IMR-90 (cell line): Measurements from ENCODE around the gene PRSS22. TPM values are rescaled to one million over a fixed set of nuclear protein-coding genes. Genes with fewer than 3 reads are reported as not detected.
A peak's percentile ranks its signal among the peaks of the same experiment; 100 is the strongest.

Experiments used
- ATAC-seq: fragments of 200-7000 bp; cut with Tn5 transposase; 2 replicates; pipeline ENCODE4 v1.9.1; 2020; ENCODE audit warnings: low read depth, mild to moderate bottlenecking, moderate library complexity
- BruUV-seq: library from RNA; stranded (reverse); fragments of 400-500 nt; replicated peaks from 2 replicates; lab custom pipeline; 2021; lab: Mats Ljungman, UMichigan
- CTCF ChIA-PET: fragments of 300-600 bp; formaldehyde crosslinking; extraction: SDS; loops from one replicate; lab custom pipeline; 2021; ENCODE audit warnings: antibody characterized with exemption; lab: Yijun Ruan, JAX
- POLR2A ChIA-PET: fragments of 300-600 bp; sonication (Branson Sonifier 250); formaldehyde crosslinking; loops from one replicate; lab custom pipeline; 2022; ENCODE audit warnings: antibody characterized with exemption; ENCODE audit not compliant: unreplicated experiment; lab: Charles Lee
- DNase-seq: peaks from one replicate; pipeline ENCODE4 v3.0.0; 2013
- H2AFZ ChIP-seq: replicated peaks from 2 replicates; pipeline ENCODE3; 2013; ENCODE audit warnings: low read length, mild to moderate bottlenecking; ENCODE audit not compliant: poor library complexity
- H2AK5ac ChIP-seq: 2 replicates; pipeline ENCODE4 v1.6.1; 2013; ENCODE audit warnings: low read depth, low read length, inconsistent platforms
- H2AK9ac ChIP-seq: replicated peaks from 2 replicates; pipeline ENCODE3; 2013; ENCODE audit warnings: mild to moderate bottlenecking, low read depth, low read length, moderate library complexity; ENCODE audit not compliant: poor library complexity
- H2BK120ac ChIP-seq: 2 replicates; pipeline ENCODE4 v1.6.1; 2013; ENCODE audit warnings: low read depth, low read length, inconsistent platforms
- H2BK15ac ChIP-seq: 3 replicates; pipeline ENCODE4 v1.6.1; 2013; ENCODE audit warnings: low read depth, low read length, inconsistent platforms
- H2BK20ac ChIP-seq: 2 replicates; pipeline ENCODE4 v1.6.1; 2013; ENCODE audit warnings: low read depth, mild to moderate bottlenecking, inconsistent platforms, low read length, moderate library complexity
- H2BK5ac ChIP-seq: 2 replicates; pipeline ENCODE4 v1.6.1; 2013; ENCODE audit warnings: mild to moderate bottlenecking, low read depth, low read length, inconsistent platforms; ENCODE audit not compliant: poor library complexity, severe bottlenecking
- H3K14ac ChIP-seq: replicated peaks from 2 replicates; pipeline ENCODE4 v1.6.1; 2013; ENCODE audit warnings: low read depth, low read length, inconsistent platforms
- H3K18ac ChIP-seq: 2 replicates; pipeline ENCODE4 v1.6.1; 2013; ENCODE audit warnings: low read depth, low read length, control low read depth
- H3K23ac ChIP-seq: 2 replicates; pipeline ENCODE4 v1.6.1; 2013; ENCODE audit warnings: low read depth, low read length, inconsistent platforms
- H3K27ac ChIP-seq: 2 replicates; pipeline ENCODE4 v1.5.1; 2013; ENCODE audit warnings: mild to moderate bottlenecking, control low read depth, low read length; ENCODE audit not compliant: insufficient read depth
- H3K27me3 ChIP-seq: 2 replicates; pipeline ENCODE4 v1.6.1; 2013; ENCODE audit warnings: low read length; ENCODE audit not compliant: control insufficient read depth, insufficient read depth
- H3K36me3 ChIP-seq: 2 replicates; pipeline ENCODE4 v1.6.1; 2013; ENCODE audit warnings: low read length, mixed read lengths; ENCODE audit not compliant: control insufficient read depth, insufficient read depth
- H3K4ac ChIP-seq: 2 replicates; pipeline ENCODE4 v1.6.1; 2013; ENCODE audit warnings: low read depth, low read length, inconsistent platforms
- H3K4me1 ChIP-seq: 2 replicates; pipeline ENCODE4 v1.6.1; 2013; ENCODE audit warnings: low read length, mixed read lengths; ENCODE audit not compliant: control insufficient read depth, insufficient read depth
- H3K4me2 ChIP-seq: 2 replicates; pipeline ENCODE4 v1.6.1; 2013; ENCODE audit warnings: low read depth, mild to moderate bottlenecking, control low read depth, low read length, moderate library complexity
- H3K4me3 ChIP-seq: 2 replicates; pipeline ENCODE4 v1.5.1; 2013; ENCODE audit warnings: low read depth, mild to moderate bottlenecking, control low read depth, low read length, moderate library complexity; ENCODE audit not compliant: insufficient read depth
- H3K56ac ChIP-seq: 2 replicates; pipeline ENCODE4 v1.6.1; 2013; ENCODE audit warnings: low read length, inconsistent platforms; ENCODE audit not compliant: insufficient read depth; ENCODE audit errors: extremely low read depth
- H3K79me1 ChIP-seq, 2 experiments: 2 replicates each; pipeline ENCODE4 v1.6.1; 2013; ENCODE audit warnings: low read length in 2 of 2, inconsistent platforms in 1 of 2, low read depth in 1 of 2
- H3K9ac ChIP-seq: 2 replicates; pipeline ENCODE4 v1.6.1; 2013; ENCODE audit warnings: low read depth, low read length, control low read depth
- H3K9me1 ChIP-seq: 2 replicates; pipeline ENCODE4 v1.6.1; 2013; ENCODE audit warnings: low read length, inconsistent platforms; ENCODE audit not compliant: insufficient read depth
- H3K9me3 ChIP-seq: 2 replicates; pipeline ENCODE4 v1.6.1; 2013; ENCODE audit warnings: low read length; ENCODE audit not compliant: control insufficient read depth, insufficient read depth
- H4K20me1 ChIP-seq: 2 replicates; pipeline ENCODE4 v1.6.1; 2013; ENCODE audit warnings: low read length, inconsistent platforms; ENCODE audit not compliant: insufficient read depth
- H4K5ac ChIP-seq: 2 replicates; pipeline ENCODE4 v1.6.1; 2013; ENCODE audit warnings: mild to moderate bottlenecking, low read depth, low read length, control low read depth
- H4K8ac ChIP-seq, 2 experiments: 2 replicates each; pipeline ENCODE4 v1.6.1; 2013; ENCODE audit warnings: low read depth in 2 of 2, low read length in 2 of 2, control low read depth in 1 of 2, inconsistent platforms in 1 of 2
- H4K91ac ChIP-seq: 2 replicates; pipeline ENCODE4 v1.6.1; 2013; ENCODE audit warnings: low read depth, low read length, inconsistent platforms; ENCODE audit not compliant: insufficient read depth
- BHLHE40 ChIP-seq: fragments of 150-350 bp; IDR thresholded peaks from 2 replicates; pipeline ENCODE4 v1.6.1; 2016; ENCODE audit warnings: mild to moderate bottlenecking, low read depth, low read length
- CEBPB ChIP-seq: IDR thresholded peaks from 2 replicates; pipeline ENCODE4 v1.6.1; 2012; ENCODE audit warnings: low read depth, low read length, improper control_type of control experiment
- MAZ ChIP-seq: IDR thresholded peaks from 2 replicates; pipeline ENCODE4 v1.6.1; 2012; ENCODE audit warnings: low read depth, mild to moderate bottlenecking, low read length, improper control_type of control experiment, moderate library complexity, borderline replicate concordance
- MXI1 ChIP-seq: IDR thresholded peaks from 2 replicates; pipeline ENCODE4 v1.6.1; 2012; ENCODE audit warnings: low read depth, mild to moderate bottlenecking, low read length, moderate library complexity, borderline replicate concordance
- NFE2L2 ChIP-seq: fragments of 150-350 bp; IDR thresholded peaks from 2 replicates; pipeline ENCODE4 v1.6.1; 2016; ENCODE audit warnings: low read depth, mild to moderate bottlenecking, low read length
- POLR2A ChIP-seq: IDR thresholded peaks from 2 replicates; pipeline ENCODE4 v1.6.1; 2012; ENCODE audit warnings: mild to moderate bottlenecking, low read depth, low read length
- RAD21 ChIP-seq: IDR thresholded peaks from 2 replicates; pipeline ENCODE4 v1.6.1; 2012; ENCODE audit warnings: low read length, improper control_type of control experiment
- RCOR1 ChIP-seq: IDR thresholded peaks from 2 replicates; pipeline ENCODE4 v1.6.1; 2012; ENCODE audit warnings: mild to moderate bottlenecking, low read length, improper control_type of control experiment; ENCODE audit not compliant: insufficient replicate concordance
- SMC3 ChIP-seq: fragments of 150-350 bp; IDR thresholded peaks from 2 replicates; pipeline ENCODE4 v1.6.1; 2016; ENCODE audit warnings: low read depth, mild to moderate bottlenecking, antibody characterized with exemption, low read length, moderate library complexity
- WGBS, 2 experiments: methylation state at CpG; one replicate each; pipeline versions ENCODE4 v1.1.5 to v1.1.7; 2013; ENCODE audit warnings: missing lambda C conversion rate in 2 of 2; ENCODE audit not compliant: insufficient read length in 1 of 2; ENCODE audit errors: extremely low coverage in 2 of 2; 5-methylcytosine and 5-hydroxymethylcytosine counted together
- dilution Hi-C: fragments of 300-500 bp; cut with HindIII; formaldehyde crosslinking; loops from one replicate; pipeline ENCODE4 v1.14.3; 2018; ENCODE audit warnings: low sequenced_read_pairs; ENCODE audit not compliant: unreplicated experiment
- in situ Hi-C: fragments of 300-500 bp; cut with MboI; formaldehyde crosslinking; loops from 3 replicates; pipeline ENCODE4 v1.14.3; 2019; ENCODE audit warnings: low sequenced_read_pairs, inconsistent platforms, mixed read lengths
- intact Hi-C: fragments of 100-400 bp; cut with micrococcal nuclease; formaldehyde crosslinking; loops from 2 replicates; pipeline ENCODE4 v1.10.0; 2022
- polyA plus RNA-seq, 3 experiments: library from polyadenylated mRNA; depleted of rRNA; stranded (reverse); fragments of >200 nt; gene quantifications; 2 replicates each; pipeline ENCODE4 v1.2.3, GENCODE V29; 2012; ENCODE audit warnings: low replicate concordance in 1 of 3
- total RNA-seq: library from RNA; depleted of rRNA; stranded (reverse); fragments of >200 nt; gene quantifications from 2 replicates; pipeline ENCODE4 v1.2.3, GENCODE V29; 2012
- TF ChIP-seq, protein P1 (sequence below): fragments of 150-350 bp; IDR thresholded peaks from 2 replicates; pipeline ENCODE4 v1.6.1; 2016; ENCODE audit warnings: low read depth, mild to moderate bottlenecking, low read length, moderate library complexity, borderline replicate concordance
- TF ChIP-seq, protein P2 (sequence below): conservative IDR thresholded peaks from 2 replicates; pipeline ENCODE4 v1.5.1; 2012; ENCODE audit warnings: mild to moderate bottlenecking, low read depth, low read length, improper control_type of control experiment

The PRSS22 gene
- total and polyA plus RNA-seq, 2 of the 4 experiments (the other 2 are of a cell fraction), result not detected

DNA sequence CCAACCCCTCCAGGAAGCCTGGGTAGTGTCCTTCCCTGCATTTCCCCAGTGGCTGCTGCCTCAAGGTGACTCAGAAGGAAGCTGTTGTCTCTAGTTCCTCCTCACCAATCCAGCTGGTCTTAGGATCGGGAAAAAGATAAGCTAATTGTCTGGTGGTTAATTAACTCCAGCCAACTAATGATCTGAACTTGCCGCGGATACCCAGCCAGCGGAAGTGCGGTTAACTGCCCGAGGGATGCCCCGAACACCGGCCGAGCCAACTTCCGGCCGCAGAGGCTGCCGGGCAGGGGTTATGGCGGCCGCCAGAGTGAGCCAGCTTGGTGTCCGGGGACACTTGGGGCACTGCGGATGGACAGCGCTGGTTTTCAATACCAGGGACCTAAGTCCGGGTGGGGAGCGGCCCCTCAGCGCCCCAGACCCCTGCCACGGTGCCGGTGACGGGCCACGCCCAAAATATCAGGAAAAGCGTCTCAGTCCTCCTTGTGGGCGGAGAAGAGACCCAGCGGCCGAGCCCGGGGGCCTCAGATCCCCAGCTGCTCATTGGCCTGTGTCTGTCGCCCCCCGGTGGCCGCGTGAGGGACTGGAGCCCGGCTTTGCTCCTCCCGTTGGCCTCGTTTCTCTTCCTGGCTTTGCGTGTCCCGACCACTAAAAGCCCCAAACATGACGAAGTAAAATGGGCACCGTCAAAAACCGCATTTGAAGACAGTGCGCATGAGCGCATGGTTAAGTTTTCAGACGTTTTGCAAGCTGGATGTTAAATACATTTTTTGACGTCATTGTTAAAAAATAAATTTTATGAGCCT is 10.2 kb upstream of the PRSS22 start:
- Histone ChIP-seq H3K27me3 (no peaks in the 10 kb centered on the region), H3K4me2 (peak overlapping the region; percentile 91), H2BK15ac (peak overlapping the region; percentile 82; the same call in 2 of the 3 replicates), H4K91ac (peak overlapping the region; percentile 99), H3K4ac (peak overlapping the region; percentile 99), H4K8ac (peak overlapping the region; percentile 95 to 99), H3K14ac (peak overlapping the region; percentile 99), H3K9me1 (no peaks in the 10 kb centered on the region), H4K20me1 (no peaks in the 10 kb centered on the region), H2AK9ac (peak overlapping the region; percentile 95), H2AK5ac (peak overlapping the region; percentile 81), H3K79me1 (no peaks in the 10 kb centered on the region), H2BK20ac (peak overlapping the region; percentile 74), H3K23ac (peak overlapping the region; percentile 96), H2BK120ac (peak overlapping the region; percentile 89), H3K36me3 (no peaks in the 10 kb centered on the region), H3K18ac (peak overlapping the region; percentile 91), H3K9me3 (no peaks in the 10 kb centered on the region), H4K5ac (peak overlapping the region; percentile 100), H3K9ac (peak overlapping the region; percentile 87), H2AFZ (peak overlapping the region; percentile 98), H3K56ac (peak overlapping the region; percentile 83), H3K4me3 (peak overlapping the region; percentile 67), H3K27ac (peak overlapping the region; percentile 94), H3K4me1 (peaks cover 3% of the 10 kb centered on the region), H2BK5ac (peak overlapping the region; percentile 92)
- intact Hi-C loops, result loop anchor here (1.0 kb wide), 4 partner anchors 29 to 115 kb away; no protein-coding TSS in a partner anchor
- dilution Hi-C loops, result no loop called here
- in situ Hi-C loops, result no loop called here
- DNase-seq (peak; percentile 93), ATAC-seq (peak; percentile 99)
- TF ChIP-seq MXI1, result peak; percentile 27; the same call in 1 of the 2 replicates
- peak; percentile 32; the same call in 1 of the 2 replicates for TF ChIP-seq CEBPB
- TF ChIP-seq SMC3, result peak; percentile 98
- TF ChIP-seq, protein P1, sequence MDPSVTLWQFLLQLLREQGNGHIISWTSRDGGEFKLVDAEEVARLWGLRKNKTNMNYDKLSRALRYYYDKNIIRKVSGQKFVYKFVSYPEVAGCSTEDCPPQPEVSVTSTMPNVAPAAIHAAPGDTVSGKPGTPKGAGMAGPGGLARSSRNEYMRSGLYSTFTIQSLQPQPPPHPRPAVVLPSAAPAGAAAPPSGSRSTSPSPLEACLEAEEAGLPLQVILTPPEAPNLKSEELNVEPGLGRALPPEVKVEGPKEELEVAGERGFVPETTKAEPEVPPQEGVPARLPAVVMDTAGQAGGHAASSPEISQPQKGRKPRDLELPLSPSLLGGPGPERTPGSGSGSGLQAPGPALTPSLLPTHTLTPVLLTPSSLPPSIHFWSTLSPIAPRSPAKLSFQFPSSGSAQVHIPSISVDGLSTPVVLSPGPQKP, result no peak
- peak; percentile 86 for TF ChIP-seq MAZ
- no peak for TF ChIP-seq BHLHE40
- TF ChIP-seq NFE2L2, result 0 out of 2 replicates have a peak, but pooled peaks have one; percentile 38
- TF ChIP-seq RAD21, result peak; percentile 97
- TF ChIP-seq, protein P2, sequence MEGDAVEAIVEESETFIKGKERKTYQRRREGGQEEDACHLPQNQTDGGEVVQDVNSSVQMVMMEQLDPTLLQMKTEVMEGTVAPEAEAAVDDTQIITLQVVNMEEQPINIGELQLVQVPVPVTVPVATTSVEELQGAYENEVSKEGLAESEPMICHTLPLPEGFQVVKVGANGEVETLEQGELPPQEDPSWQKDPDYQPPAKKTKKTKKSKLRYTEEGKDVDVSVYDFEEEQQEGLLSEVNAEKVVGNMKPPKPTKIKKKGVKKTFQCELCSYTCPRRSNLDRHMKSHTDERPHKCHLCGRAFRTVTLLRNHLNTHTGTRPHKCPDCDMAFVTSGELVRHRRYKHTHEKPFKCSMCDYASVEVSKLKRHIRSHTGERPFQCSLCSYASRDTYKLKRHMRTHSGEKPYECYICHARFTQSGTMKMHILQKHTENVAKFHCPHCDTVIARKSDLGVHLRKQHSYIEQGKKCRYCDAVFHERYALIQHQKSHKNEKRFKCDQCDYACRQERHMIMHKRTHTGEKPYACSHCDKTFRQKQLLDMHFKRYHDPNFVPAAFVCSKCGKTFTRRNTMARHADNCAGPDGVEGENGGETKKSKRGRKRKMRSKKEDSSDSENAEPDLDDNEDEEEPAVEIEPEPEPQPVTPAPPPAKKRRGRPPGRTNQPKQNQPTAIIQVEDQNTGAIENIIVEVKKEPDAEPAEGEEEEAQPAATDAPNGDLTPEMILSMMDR, result peak; percentile 99
- peak; percentile 67 for TF ChIP-seq POLR2A
- no peak for TF ChIP-seq RCOR1
- ChIA-PET CTCF (interaction anchor here (0.6 to 2.5 kb wide), 7 partner anchors 10 to 95 kb away, joined by 3 to 54 read pairs (median 3); no protein-coding TSS in a partner anchor), POLR2A (interaction anchor here (0.9 to 1.2 kb wide), 3 partner anchors 14 to 38 kb away, joined by 3 to 6 read pairs (median 4); no protein-coding TSS in a partner anchor)
- 0% methylated on average over 32 of the region's 45 CpGs; no CpG with 5 or more reads in 1 of the 2 experiments for WGBS, 2 experiments
- BruUV-seq, result no TSS peak
